Nephron progenitor cell (in vitro differentiated cells): Measurements from ENCODE around the gene WDR4.
"Not testable (repeated sequence)": the region's sequence is repeated elsewhere in the genome, so short reads cannot be mapped to it uniquely, and the experiment has no call there.

ENCODE experiments used
- DNase-seq: peaks from one replicate; pipeline ENCODE4 v3.0.0; 2021
- H3K27ac Mint-ChIP-seq: 2 replicates; pipeline ENCODE4 v1.8.0; 2021; ENCODE audit warnings: mild to moderate bottlenecking, moderate library complexity, mixed read lengths
- H3K27me3 Mint-ChIP-seq: 2 replicates; pipeline ENCODE4 v1.8.0; 2021; ENCODE audit warnings: mild to moderate bottlenecking, low read depth, mixed read lengths; ENCODE audit not compliant: poor library complexity
- H3K36me3 Mint-ChIP-seq: 2 replicates; pipeline ENCODE4 v1.8.0; 2021; ENCODE audit warnings: low read depth, mixed read lengths
- H3K4me1 Mint-ChIP-seq: 2 replicates; pipeline ENCODE4 v1.8.0; 2021; ENCODE audit warnings: mixed read lengths
- H3K4me3 Mint-ChIP-seq: 2 replicates; pipeline ENCODE4 v1.8.0; 2021; ENCODE audit warnings: mild to moderate bottlenecking, moderate library complexity, mixed read lengths
- H3K9me3 Mint-ChIP-seq: 2 replicates; pipeline ENCODE4 v1.8.0; 2021; ENCODE audit warnings: mild to moderate bottlenecking, moderate library complexity, mixed read lengths
- TF ChIP-seq, protein P1 (sequence below): fragments of 200-600 bp; sonication (generic); IDR thresholded peaks from 2 replicates; pipeline ENCODE4 v1.5.0; 2021; ENCODE audit warnings: antibody characterized with exemption

Gene WDR4

DNA sequence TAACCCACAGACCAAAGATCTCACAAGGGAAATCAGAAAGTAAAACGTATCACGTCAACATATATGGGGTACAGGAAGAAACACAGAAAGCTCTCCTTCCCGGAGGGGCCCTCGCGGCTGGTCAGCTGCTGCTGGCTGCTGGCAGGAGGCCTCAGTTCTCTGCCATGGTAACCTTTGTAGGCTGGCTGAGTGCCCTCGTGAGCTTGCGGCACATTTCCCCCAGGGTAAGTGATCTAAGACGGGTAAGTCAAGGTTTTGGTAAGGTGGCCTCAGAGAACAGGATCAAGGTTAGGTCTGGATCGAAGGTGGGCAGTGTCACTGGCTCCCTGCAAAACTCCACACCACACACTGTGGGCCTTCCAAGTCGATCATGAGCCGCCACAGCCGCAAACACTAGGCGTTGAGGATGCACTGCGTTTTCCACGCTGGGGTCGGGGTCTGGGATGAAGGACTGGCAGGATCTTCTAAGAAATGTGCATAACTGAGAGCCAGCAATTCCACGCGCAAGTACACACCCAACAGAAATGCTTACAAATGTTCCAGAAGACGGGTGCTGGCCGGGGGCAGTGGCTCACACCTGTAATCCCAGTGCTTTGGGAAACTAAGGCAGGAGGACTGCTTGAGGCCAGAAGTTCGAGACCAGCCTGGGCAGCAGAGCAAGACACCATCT, 33.9 kb downstream of the WDR4 start:
- no peaks in the 10 kb centered on the region for H3K4me1 Mint-ChIP-seq
- no peaks in the 10 kb centered on the region for H3K9me3 Mint-ChIP-seq
- TF ChIP-seq, protein P1, sequence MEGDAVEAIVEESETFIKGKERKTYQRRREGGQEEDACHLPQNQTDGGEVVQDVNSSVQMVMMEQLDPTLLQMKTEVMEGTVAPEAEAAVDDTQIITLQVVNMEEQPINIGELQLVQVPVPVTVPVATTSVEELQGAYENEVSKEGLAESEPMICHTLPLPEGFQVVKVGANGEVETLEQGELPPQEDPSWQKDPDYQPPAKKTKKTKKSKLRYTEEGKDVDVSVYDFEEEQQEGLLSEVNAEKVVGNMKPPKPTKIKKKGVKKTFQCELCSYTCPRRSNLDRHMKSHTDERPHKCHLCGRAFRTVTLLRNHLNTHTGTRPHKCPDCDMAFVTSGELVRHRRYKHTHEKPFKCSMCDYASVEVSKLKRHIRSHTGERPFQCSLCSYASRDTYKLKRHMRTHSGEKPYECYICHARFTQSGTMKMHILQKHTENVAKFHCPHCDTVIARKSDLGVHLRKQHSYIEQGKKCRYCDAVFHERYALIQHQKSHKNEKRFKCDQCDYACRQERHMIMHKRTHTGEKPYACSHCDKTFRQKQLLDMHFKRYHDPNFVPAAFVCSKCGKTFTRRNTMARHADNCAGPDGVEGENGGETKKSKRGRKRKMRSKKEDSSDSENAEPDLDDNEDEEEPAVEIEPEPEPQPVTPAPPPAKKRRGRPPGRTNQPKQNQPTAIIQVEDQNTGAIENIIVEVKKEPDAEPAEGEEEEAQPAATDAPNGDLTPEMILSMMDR = no peak
- H3K36me3 Mint-ChIP-seq = peaks cover 54% of the 10 kb centered on the region
- DNase-seq = no peak
- no peak overlapping the region for H3K4me3 Mint-ChIP-seq
- peaks cover 4% of the 10 kb centered on the region for H3K27me3 Mint-ChIP-seq
- H3K27ac Mint-ChIP-seq = peak overlapping the region; percentile 15

DNA sequence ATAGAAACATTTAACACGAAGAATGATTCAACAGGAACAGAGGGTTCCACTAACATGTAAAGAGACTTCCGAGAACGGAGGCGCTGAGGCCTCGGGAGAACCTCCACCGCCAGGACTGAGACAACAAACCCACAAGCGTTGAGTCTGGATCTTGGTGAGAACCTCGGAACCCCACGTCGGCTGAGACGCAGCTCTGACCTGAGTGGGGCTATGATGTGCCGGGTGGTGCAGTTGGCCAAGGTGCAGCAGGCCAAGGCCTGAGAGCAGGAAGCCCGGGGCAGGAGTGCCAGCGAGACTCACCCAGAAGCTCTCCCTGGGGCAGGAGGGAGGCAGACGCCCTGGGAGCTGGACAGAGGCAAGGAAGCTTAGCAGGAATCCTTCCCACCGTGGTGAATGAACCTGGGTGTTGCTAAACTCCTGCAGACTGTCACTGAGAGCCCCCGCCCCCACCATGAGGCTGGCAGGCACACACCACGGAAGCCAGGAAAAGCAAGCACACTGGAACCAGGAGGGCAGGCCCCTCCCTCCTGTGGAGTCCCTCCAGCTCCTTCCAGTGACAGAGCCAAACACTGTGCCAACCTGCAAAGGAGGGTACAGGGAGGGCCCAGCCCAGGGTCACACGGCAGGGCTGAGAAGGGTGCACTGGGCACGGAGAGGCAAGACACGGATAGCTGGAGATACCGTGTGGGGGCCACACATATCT, 34.8 kb downstream of the WDR4 start:
- TF ChIP-seq, protein P1 = no peak
- H3K27ac Mint-ChIP-seq = peak overlapping the region; percentile 80
- H3K4me1 Mint-ChIP-seq = no peaks in the 10 kb centered on the region
- no peak for DNase-seq
- peaks cover 45% of the 10 kb centered on the region for H3K36me3 Mint-ChIP-seq
- peaks cover 4% of the 10 kb centered on the region for H3K27me3 Mint-ChIP-seq
- H3K9me3 Mint-ChIP-seq = no peaks in the 10 kb centered on the region
- no peak overlapping the region for H3K4me3 Mint-ChIP-seq

DNA sequence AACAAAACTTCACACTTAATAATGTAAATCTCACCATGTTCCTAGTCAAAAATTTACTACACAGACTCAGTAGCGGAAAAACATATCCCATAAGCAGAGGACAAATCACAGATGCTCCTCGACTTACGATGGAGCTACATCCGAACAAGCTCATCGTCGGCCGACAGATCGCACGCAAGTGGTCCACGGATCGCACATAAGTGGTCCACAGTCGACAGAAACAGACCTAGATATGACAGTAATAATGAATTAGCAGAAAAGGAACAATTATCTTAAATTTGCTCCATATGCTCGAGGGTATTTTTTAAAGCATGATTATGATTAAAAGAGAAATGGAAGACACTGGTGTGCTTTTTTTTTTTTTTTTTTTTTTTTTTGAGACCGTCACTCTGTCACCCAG, 36.3 kb downstream of the WDR4 start:
- no peak for DNase-seq
- Mint-ChIP-seq H3K9me3 (no peaks in the 10 kb centered on the region), H3K4me3 (no peak overlapping the region), H3K36me3 (peaks cover 36% of the 10 kb centered on the region), H3K27ac (no peak overlapping the region), H3K4me1 (no peaks in the 10 kb centered on the region), H3K27me3 (no peaks in the 10 kb centered on the region)
- TF ChIP-seq, protein P1 = no peak

DNA sequence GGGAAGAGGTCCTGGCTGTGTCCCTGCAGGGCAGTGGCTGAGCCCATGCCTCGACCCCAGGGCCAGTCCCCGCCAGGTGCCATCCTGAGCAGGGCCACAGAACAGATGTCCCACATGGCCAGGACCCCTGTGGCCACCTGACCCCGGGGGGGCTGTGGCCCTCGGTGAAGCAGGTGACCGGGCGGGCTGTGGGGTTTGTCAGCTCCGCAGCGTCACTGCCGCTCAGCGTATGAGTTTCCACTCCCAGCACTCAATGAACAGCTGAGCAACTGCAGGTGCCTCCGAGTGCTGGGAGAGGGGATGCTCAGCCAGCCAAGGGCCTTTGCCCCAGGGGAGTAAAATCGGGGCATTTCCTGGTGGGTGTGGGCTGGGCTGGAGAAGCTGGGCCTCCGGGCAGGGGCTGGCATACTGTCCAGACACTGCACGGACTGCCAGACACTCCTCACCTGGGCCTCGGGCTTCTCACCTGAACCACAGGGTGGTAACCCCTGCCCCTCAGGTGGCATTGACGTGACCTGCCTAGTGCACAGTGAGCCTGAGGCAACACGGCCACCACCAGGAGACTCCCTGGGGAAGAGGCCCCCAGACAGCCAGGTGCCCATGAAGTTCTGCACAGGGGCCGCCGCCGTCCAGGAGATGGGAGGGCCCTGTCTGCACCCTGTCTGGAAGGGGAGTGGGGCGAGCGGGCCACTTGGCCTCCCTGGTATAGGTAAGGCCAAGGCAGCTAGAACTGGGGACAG, 37.3 kb downstream of the WDR4 start:
- not testable (repeated sequence) for H3K9me3 Mint-ChIP-seq, H3K27ac Mint-ChIP-seq, DNase-seq, H3K4me3 Mint-ChIP-seq, H3K27me3 Mint-ChIP-seq, H3K4me1 Mint-ChIP-seq
- H3K36me3 Mint-ChIP-seq = peaks cover 33% of the 10 kb centered on the region

DNA sequence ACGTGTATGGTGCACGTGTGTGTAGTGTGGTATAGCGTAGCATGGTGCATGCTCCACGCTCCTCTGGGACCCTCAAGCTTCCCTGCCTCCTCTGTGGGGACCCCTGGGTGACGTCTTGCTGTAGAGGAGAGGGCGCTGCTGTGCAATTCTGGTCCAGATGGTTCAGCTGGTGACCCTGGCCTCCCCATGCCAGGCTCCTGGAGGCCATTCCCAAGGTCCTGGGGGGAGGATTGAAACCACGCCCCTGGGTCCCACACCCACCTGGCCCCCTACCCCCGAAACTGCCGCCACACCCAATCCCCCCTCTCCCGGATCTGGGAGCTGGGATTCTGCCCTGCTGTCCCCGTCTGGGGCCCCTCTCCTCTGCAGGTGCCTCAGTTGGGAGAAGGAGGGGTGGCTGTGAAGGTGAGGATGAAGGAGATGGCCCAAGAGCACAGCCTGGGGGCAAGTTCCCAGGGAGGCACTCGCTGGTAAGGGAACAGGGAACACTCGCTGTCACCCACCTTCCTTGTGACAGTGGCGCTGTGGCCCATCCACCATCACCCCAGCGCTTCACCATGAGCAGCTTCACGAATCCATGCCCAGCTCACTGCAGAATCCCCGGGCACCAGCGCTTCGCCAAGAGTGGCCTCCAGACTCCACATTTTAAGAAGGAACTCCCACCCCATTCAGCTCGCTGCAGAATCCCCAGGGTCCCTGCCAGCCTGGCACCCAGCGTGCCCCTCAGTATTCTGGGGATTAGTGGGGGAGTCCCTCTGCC, 38.0 kb downstream of the WDR4 start:
- H3K27ac Mint-ChIP-seq = no peak overlapping the region
- no peak overlapping the region for H3K4me3 Mint-ChIP-seq
- TF ChIP-seq, protein P1 = no peak
- H3K36me3 Mint-ChIP-seq = peaks cover 33% of the 10 kb centered on the region
- no peaks in the 10 kb centered on the region for H3K27me3 Mint-ChIP-seq
- H3K4me1 Mint-ChIP-seq = no peaks in the 10 kb centered on the region
- H3K9me3 Mint-ChIP-seq = no peaks in the 10 kb centered on the region
- no peak for DNase-seq
